Measurements from ENCODE around the gene CAPZB.

CAPZB gene

DNA sequence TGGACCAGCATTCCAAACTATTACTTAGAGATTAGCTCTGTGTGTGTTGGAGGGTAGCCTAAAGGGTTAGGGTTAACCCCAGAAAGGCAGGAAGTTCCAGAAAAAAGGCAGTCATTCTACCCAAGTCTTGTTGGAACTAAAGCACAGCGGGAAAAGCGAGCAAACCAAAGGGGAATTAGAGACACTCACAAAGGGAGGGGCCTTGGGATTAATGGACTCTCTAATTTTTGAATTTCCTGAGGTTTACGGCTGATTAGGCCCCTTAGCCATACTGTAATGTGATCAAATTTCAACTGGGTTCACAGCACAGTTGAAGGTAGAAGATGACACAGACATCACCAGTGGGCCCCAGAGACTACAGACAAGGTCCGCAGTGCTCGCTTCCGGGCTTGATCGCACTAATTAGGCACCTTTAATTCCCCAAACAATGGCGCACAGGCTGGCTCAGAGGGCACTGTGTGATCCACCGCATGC, 28.3 kb downstream of the CAPZB start:
- Histone ChIP-seq H3K27ac (ENCODE audit: low read depth, low read length) (peak overlapping the region; percentile 32), H3K27me3 (ENCODE audit: insufficient read depth, low read length) (no peaks in the 10 kb centered on the region), H3K9me3 (ENCODE audit: insufficient read depth, low read depth, low read length) (no peaks in the 10 kb centered on the region), H3K4me3 (ENCODE audit: low read length) (0 out of 2 replicates have a peak overlapping the region, but pooled peaks have one; percentile 4), H3K36me3 (ENCODE audit: insufficient read depth, low read length) (no peaks in the 10 kb centered on the region), H3K9ac (ENCODE audit: low read depth, low read length) (no peak overlapping the region; the same call in 1 of the 2 replicates), H3K4me1 (ENCODE audit: insufficient read depth, low read length) (peaks cover 80% of the 10 kb centered on the region)
- WGBS, result 41% methylated on average over 9 of the region's 9 CpGs

DNA sequence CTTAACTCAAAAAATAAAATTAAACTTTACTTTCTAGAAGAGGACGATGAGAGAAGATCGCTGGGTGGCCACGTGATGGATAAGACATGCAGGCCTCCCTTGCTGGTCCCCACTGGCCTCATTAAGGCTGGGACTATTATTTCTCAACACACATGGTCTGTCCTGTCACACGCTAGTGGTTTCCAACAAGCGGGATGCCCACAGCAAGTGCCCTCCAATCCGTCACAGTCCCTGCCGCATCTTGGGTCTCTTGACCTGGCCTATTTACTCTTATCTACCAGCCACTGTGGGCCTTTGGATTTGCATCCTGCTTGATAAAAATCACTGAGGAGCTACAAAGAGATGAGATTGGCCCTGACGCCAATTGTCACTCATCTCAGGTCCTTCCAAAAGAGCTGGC, 30.0 kb downstream of the CAPZB start:
- 92% methylated on average over 8 of the region's 8 CpGs for WGBS
- no peaks in the 10 kb centered on the region for H3K27me3 ChIP-seq (ENCODE audit: insufficient read depth, low read length)
- no peak overlapping the region for H3K9ac ChIP-seq (ENCODE audit: low read depth, low read length)
- H3K9me3 ChIP-seq (ENCODE audit: insufficient read depth, low read depth, low read length), result no peaks in the 10 kb centered on the region
- no peak overlapping the region for H3K27ac ChIP-seq (ENCODE audit: low read depth, low read length)
- H3K36me3 ChIP-seq (ENCODE audit: insufficient read depth, low read length), result no peaks in the 10 kb centered on the region
- H3K4me1 ChIP-seq (ENCODE audit: insufficient read depth, low read length), result peaks cover 66% of the 10 kb centered on the region
- no peak overlapping the region for H3K4me3 ChIP-seq (ENCODE audit: low read length)

DNA sequence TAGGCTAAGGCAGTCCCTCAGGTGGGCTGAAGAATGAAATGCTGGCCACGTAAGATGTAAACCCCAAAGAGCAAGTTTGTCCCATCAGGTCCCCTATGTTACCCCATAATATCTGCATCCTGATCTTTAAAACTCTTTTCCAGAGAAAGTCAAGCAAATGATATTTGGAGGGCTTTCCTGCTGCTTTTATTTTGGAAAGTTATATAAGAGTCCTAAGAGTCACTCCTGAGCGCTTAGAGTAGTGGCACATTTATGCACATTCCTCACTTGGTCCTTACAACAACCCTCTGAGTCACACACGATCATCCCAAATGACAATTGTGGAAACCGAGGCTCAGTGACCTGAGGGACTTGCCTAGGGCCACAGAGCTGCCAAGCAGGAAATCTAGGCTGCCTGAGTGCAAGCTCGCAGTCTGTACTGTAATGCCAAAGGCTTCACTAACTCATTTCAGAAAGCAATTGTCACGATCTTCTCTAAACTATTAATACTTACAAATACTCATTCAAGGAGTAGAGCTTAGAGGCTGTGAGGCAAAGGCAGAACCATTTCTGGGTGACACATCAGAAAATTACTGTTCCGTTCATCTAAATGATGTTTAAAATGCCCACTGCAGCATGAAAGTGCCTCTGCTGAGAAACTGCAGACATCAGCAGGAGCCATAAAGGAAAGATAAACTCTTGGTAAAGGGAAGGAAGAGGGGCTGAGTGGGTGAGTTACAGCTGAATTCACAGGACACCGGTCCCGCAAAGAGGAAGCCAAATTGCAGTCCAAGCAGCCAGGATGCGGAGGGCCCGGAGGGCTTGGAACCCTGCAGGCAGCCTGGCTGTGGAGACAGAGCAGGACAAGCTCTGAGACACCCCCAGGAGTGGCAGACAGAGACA, 30.8 kb downstream of the CAPZB start:
- H3K4me3 ChIP-seq (ENCODE audit: low read length), result no peak overlapping the region
- no peaks in the 10 kb centered on the region for H3K9me3 ChIP-seq (ENCODE audit: insufficient read depth, low read depth, low read length)
- H3K27me3 ChIP-seq (ENCODE audit: insufficient read depth, low read length), result no peaks in the 10 kb centered on the region
- 61% methylated on average over 11 of the region's 11 CpGs for WGBS
- no peak overlapping the region for H3K27ac ChIP-seq (ENCODE audit: low read depth, low read length)
- peaks cover 61% of the 10 kb centered on the region for H3K4me1 ChIP-seq (ENCODE audit: insufficient read depth, low read length)
- H3K36me3 ChIP-seq (ENCODE audit: insufficient read depth, low read length), result no peaks in the 10 kb centered on the region
- H3K9ac ChIP-seq (ENCODE audit: low read depth, low read length), result no peak overlapping the region

DNA sequence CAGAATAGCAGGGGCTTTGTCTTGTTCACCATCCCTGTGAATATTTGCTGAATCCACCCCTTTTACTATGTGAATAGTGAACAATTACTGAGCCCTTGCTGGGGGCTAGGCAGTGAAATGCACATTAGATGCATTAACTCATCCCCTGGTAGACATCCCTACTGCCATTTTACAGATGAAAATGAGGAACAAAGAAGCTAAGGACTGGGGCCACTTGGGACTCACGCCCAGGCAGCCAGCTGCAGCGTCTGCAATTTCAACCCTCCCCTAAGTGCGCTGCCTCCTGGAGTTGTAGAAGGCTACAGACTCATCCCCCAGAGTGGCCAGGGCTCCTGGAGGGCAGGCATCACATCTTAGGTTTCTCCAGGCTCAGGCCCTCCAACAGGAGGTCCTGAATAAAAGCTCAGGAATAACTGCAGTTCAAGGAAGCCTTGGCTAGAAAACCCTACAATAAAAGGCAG, 31.6 kb downstream of the CAPZB start:
- no peaks in the 10 kb centered on the region for H3K27me3 ChIP-seq (ENCODE audit: insufficient read depth, low read length)
- no peak overlapping the region for H3K4me3 ChIP-seq (ENCODE audit: low read length)
- H3K27ac ChIP-seq (ENCODE audit: low read depth, low read length), result no peak overlapping the region
- 32% methylated on average over 3 of the region's 3 CpGs for WGBS
- H3K36me3 ChIP-seq (ENCODE audit: insufficient read depth, low read length), result no peaks in the 10 kb centered on the region
- H3K9ac ChIP-seq (ENCODE audit: low read depth, low read length), result no peak overlapping the region
- peaks cover 54% of the 10 kb centered on the region for H3K4me1 ChIP-seq (ENCODE audit: insufficient read depth, low read length)
- H3K9me3 ChIP-seq (ENCODE audit: insufficient read depth, low read depth, low read length), result no peaks in the 10 kb centered on the region

DNA sequence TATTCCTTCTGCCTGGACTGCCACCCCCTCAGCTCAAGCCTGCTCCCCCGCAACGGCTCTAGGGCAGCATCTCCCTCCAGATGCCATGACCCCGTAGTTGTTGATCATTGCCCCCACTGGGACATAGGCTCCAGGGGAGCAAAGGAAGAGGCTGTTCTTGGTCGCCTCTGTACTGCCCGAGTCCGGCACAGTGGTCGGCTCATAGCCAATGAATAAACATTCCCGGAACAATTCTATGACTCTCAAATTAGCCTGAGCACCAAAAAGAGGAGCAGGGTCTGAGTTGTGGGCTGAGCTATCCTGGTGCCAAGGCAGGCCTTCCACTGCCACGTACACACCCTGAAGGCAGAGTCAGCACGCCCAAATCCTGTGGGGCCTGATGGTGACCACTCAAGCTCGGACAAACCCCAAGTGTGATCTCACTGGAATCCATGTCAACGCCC, 33.1 kb downstream of the CAPZB start:
- no peak overlapping the region for H3K4me3 ChIP-seq (ENCODE audit: low read length)
- 93% methylated on average over 12 of the region's 12 CpGs for WGBS
- no peak overlapping the region for H3K27ac ChIP-seq (ENCODE audit: low read depth, low read length)
- no peaks in the 10 kb centered on the region for H3K9me3 ChIP-seq (ENCODE audit: insufficient read depth, low read depth, low read length)
- H3K27me3 ChIP-seq (ENCODE audit: insufficient read depth, low read length), result no peaks in the 10 kb centered on the region
- no peak overlapping the region for H3K9ac ChIP-seq (ENCODE audit: low read depth, low read length)
- no peaks in the 10 kb centered on the region for H3K36me3 ChIP-seq (ENCODE audit: insufficient read depth, low read length)
- peaks cover 47% of the 10 kb centered on the region for H3K4me1 ChIP-seq (ENCODE audit: insufficient read depth, low read length)

DNA sequence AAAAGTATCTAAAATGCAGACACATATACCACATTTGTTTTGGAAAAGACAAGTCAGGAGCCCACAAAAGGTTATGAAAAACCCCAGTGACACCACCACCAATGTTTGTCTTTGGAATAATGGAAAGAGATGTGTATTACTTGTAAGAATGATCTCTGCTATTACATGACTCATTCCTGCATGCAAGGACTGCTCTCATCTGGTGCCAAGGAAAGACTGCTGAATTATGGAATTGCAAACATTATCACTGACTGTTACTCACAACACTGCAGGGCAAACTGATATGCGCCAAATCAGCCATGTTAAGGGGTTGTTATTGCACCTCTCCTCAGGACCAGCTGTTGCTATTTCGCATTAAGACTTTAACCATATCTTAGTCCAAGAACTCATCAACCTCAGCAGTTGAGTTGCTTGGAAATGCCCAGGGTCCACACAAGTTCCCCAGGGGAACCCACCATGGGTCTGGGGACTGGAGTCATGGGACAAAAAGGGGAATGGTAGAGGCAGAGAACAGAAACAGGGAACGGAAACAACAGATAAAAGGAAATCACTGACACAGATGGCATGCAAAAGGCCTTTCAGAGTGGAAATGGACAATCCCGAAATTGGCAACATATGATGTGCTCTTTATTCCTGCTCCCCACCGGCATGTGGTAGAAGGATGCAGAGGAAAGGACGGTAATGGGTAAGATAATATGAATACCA, 34.4 kb downstream of the CAPZB start:
- Histone ChIP-seq H3K9ac (ENCODE audit: low read depth, low read length) (no peak overlapping the region), H3K4me1 (ENCODE audit: insufficient read depth, low read length) (peaks cover 46% of the 10 kb centered on the region), H3K9me3 (ENCODE audit: insufficient read depth, low read depth, low read length) (no peaks in the 10 kb centered on the region), H3K27me3 (ENCODE audit: insufficient read depth, low read length) (no peaks in the 10 kb centered on the region), H3K36me3 (ENCODE audit: insufficient read depth, low read length) (no peaks in the 10 kb centered on the region), H3K27ac (ENCODE audit: low read depth, low read length) (no peak overlapping the region), H3K4me3 (ENCODE audit: low read length) (no peak overlapping the region)
- 88% methylated on average over 6 of the region's 6 CpGs for WGBS

DNA sequence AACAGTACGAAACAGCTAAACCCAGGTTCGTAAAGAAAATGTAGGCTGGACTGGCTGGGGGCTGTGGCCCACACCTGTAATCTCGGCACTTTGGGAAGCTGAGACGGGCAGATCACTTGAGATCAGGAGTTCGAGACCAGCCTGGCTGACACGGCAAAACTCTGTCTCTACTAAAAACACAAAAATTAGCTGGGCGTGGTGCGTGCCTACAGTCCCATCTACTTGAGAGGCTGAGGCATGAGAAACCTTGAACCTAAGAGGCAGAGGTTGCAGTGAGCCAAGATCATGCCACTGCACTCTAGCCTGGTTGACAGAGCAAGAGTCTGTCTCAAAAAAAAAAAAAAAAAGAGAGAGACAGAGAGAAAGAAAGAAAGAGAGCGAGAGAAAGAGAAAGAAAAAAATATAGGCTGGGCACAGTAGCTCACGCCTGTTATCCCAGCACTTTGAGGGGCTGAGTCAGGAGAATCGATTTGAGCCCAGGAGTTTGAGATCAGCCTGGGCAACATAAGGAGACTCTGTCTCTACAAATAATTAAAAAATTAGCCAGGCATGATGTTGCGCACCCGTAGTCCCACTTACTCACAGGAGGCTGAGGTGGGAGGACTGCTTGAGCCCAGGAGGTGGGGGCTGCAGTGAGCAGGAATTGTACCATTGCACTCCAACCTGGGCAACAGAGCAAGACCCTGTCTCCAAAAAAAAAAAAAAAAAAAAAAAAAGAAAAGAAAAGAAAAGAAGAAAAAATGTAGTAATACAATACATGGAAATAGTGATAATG, 35.7 kb downstream of the CAPZB start:
- H3K27me3 ChIP-seq (ENCODE audit: insufficient read depth, low read length), result no peaks in the 10 kb centered on the region
- H3K4me3 ChIP-seq (ENCODE audit: low read length), result no peak overlapping the region
- peaks cover 41% of the 10 kb centered on the region for H3K4me1 ChIP-seq (ENCODE audit: insufficient read depth, low read length)
- H3K27ac ChIP-seq (ENCODE audit: low read depth, low read length), result no peak overlapping the region
- H3K36me3 ChIP-seq (ENCODE audit: insufficient read depth, low read length), result no peaks in the 10 kb centered on the region
- 92% methylated on average over 13 of the region's 13 CpGs for WGBS
- H3K9me3 ChIP-seq (ENCODE audit: insufficient read depth, low read depth, low read length), result no peaks in the 10 kb centered on the region
- no peak overlapping the region for H3K9ac ChIP-seq (ENCODE audit: low read depth, low read length)

DNA sequence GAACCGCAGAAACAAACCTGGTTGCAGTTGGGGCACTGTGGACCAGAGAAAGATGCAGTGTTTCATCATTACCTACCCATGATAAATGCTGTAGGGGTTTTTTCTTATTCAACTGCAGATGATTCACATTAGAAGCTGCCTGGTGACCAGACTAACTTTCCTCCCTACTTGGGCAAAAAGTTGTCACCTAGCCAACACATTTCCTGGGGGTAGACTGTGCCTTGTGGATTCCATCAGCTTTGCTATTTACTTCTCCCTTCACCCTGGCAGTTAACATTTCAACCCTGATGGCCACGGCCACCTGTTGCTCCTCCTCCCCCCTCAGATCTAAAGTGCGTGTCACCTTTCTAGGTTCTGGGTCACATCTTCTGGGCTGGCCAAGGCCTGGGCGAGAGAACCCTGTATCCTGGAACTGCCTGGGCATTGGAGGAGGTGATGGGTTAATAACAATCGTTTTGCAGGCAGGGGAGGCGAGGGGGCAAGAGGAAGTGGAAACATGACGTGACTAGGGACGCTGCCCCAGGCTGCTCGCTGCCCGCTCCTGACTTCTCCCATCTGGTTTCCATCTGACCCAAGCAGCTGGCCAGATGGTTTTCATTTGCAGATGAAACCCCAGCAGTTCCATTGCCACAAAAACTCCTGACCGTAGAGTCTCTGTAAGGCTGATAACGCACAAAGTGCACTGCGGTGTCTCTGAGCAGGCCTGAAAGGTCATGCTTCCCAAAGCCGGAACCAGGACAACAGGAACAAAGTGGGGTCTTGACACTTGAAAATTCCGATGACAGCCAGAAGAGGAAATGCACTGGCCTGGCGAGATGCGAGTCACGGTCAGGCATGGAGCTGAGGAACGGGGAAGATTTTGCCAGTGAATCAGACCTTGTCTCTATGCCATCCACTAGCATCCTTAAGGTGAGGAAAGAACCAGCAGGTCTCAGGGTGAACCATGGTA, 36.6 kb downstream of the CAPZB start:
- H3K27me3 ChIP-seq (ENCODE audit: insufficient read depth, low read length), result no peaks in the 10 kb centered on the region
- 72% methylated on average over 19 of the region's 19 CpGs for WGBS
- H3K4me1 ChIP-seq (ENCODE audit: insufficient read depth, low read length), result peaks cover 32% of the 10 kb centered on the region
- no peak overlapping the region for H3K9ac ChIP-seq (ENCODE audit: low read depth, low read length)
- H3K27ac ChIP-seq (ENCODE audit: low read depth, low read length), result no peak overlapping the region
- no peaks in the 10 kb centered on the region for H3K9me3 ChIP-seq (ENCODE audit: insufficient read depth, low read depth, low read length)
- H3K36me3 ChIP-seq (ENCODE audit: insufficient read depth, low read length), result no peaks in the 10 kb centered on the region
- H3K4me3 ChIP-seq (ENCODE audit: low read length), result no peak overlapping the region

DNA sequence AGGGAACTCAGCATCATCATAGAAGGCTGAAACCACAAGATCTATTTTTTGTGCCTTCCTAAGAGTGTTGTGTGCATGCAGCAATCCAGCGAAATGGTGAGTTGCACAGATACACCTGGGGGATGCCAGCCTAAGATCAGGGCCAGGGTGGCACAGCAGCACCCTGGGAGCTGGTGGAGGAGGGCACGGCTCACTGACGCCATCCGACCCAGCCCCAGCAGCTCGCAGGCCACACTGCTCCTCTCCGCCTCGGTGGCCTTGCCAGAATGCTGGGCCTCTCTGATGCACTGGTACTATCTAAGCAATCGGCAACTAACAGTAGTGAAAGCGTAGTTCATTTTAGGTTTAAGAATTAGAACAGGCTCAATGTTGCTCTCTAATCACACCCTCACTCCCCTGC, 37.8 kb downstream of the CAPZB start:
- Histone ChIP-seq H3K4me3 (ENCODE audit: low read length) (no peak overlapping the region), H3K9me3 (ENCODE audit: insufficient read depth, low read depth, low read length) (no peaks in the 10 kb centered on the region), H3K27me3 (ENCODE audit: insufficient read depth, low read length) (no peaks in the 10 kb centered on the region), H3K4me1 (ENCODE audit: insufficient read depth, low read length) (peaks cover 26% of the 10 kb centered on the region), H3K36me3 (ENCODE audit: insufficient read depth, low read length) (no peaks in the 10 kb centered on the region), H3K9ac (ENCODE audit: low read depth, low read length) (no peak overlapping the region), H3K27ac (ENCODE audit: low read depth, low read length) (no peak overlapping the region)
- WGBS, result 94% methylated on average over 8 of the region's 9 CpGs
